ENCODE results near the gene FAM171A1.

DNA sequence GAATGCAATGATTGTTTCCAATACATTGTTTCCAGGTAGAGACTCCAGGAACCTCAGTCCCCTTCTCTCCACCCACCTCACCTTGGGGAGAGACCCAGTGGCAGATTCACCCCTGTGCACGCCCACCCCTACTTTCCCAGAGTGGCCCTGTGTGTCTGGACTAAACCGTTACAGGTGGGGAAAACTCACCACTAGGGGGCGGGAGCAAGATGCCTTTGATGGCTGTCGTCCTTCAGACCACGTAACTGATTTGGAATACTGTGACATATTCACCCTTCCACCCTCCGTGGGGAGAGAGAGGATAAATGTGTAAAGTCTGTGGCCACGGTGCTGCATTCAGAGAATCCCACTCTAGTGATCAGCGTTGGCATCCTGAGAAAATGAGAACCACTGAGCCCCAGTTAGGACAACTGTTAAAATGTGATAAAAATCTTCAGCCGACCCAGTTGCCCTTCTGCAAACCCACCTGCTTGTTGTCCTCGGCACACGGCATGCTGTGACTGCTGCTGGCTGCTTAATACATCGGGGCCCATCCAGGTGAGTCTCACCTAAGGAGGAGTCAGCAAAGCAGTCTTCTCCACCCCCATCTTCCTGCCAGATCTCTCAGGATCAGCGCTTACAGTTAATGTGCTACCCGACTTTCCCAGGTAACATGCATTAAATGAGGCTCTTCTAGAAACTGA, 161.1 kb downstream of the FAM171A1 start:
- TF ChIP-seq, protein P1, sequence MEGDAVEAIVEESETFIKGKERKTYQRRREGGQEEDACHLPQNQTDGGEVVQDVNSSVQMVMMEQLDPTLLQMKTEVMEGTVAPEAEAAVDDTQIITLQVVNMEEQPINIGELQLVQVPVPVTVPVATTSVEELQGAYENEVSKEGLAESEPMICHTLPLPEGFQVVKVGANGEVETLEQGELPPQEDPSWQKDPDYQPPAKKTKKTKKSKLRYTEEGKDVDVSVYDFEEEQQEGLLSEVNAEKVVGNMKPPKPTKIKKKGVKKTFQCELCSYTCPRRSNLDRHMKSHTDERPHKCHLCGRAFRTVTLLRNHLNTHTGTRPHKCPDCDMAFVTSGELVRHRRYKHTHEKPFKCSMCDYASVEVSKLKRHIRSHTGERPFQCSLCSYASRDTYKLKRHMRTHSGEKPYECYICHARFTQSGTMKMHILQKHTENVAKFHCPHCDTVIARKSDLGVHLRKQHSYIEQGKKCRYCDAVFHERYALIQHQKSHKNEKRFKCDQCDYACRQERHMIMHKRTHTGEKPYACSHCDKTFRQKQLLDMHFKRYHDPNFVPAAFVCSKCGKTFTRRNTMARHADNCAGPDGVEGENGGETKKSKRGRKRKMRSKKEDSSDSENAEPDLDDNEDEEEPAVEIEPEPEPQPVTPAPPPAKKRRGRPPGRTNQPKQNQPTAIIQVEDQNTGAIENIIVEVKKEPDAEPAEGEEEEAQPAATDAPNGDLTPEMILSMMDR (conservative IDR thresholded peaks at IDR 0.05 in 1 of 2, IDR thresholded peaks at IDR 0.05 in 1 of 2; ENCODE audit: extremely low read depth in 1 of 2, insufficient read depth in 1 of 2, low read depth in 1 of 2, low read length in 2 of 2) = peak; percentile 82 to 88
- TF ChIP-seq EZH2 (IDR thresholded peaks at IDR 0.05; ENCODE audit: borderline replicate concordance, low read length) = no peak
